ENCODE data around the gene FUT8.

The FUT8 gene

GRCh38 chr14:65476273-65476941, 63.9 kb downstream of the FUT8 start:
- H3K36me3 ChIP-seq, result no peaks in the 10 kb centered on the region
- H3K9me3 ChIP-seq, result no peaks in the 10 kb centered on the region
- no peak for DNase-seq
- no peaks in the 10 kb centered on the region for H3K27me3 ChIP-seq
- no peak for TF ChIP-seq CTCF (IDR thresholded peaks at IDR 0.05; ENCODE audit: low read depth, low read length)
- H3K4me1 ChIP-seq, result peaks cover 17% of the 10 kb centered on the region
- H3K4me3 ChIP-seq (ENCODE audit: low read depth, low read length), result no peak overlapping the region

- H3K4me3 ChIP-seq (ENCODE audit: low read depth, low read length), result no peak overlapping the region
- DNase-seq, result no peak
- H3K36me3 ChIP-seq, result no peaks in the 10 kb centered on the region
- peaks cover 12% of the 10 kb centered on the region for H3K4me1 ChIP-seq
- no peak for TF ChIP-seq CTCF (IDR thresholded peaks at IDR 0.05; ENCODE audit: low read depth, low read length)
- no peaks in the 10 kb centered on the region for H3K9me3 ChIP-seq
- H3K27me3 ChIP-seq, result no peaks in the 10 kb centered on the region
Measured at GRCh38 chr14:65476942-65477318, 64.4 kb downstream of the FUT8 start.

- DNase-seq, result no peak
- H3K4me1 ChIP-seq, result peaks cover 4% of the 10 kb centered on the region; the same call in 1 of the 2 replicates
- H3K9me3 ChIP-seq, result no peaks in the 10 kb centered on the region
- no peak overlapping the region for H3K4me3 ChIP-seq (ENCODE audit: low read depth, low read length)
- no peaks in the 10 kb centered on the region for H3K36me3 ChIP-seq
- H3K27me3 ChIP-seq, result no peaks in the 10 kb centered on the region
- no peak for TF ChIP-seq CTCF (IDR thresholded peaks at IDR 0.05; ENCODE audit: low read depth, low read length)
Measured at GRCh38 chr14:65478017-65478416, 65.5 kb downstream of the FUT8 start.

DNA sequence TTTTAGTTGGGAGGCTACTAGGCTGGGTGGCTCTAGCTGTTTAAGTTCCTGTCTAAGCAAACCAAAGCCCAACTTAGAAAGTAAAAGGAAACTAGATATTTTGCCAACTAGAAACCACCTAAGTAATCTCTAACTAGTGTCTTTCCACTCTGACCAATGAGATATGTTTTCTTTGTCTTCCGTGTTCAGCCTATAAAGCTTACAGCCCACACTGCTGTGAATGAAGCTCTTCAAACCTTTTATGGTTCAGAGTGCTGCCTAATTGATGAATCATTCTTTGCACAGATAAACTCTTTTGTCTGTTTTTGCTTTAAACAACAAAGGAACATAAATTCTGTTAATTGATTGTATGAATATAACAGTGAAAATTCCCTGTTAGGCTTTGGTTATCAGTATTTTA, 66.1 kb downstream of the FUT8 start:
- peaks cover 4% of the 10 kb centered on the region; the same call in 1 of the 2 replicates for H3K4me1 ChIP-seq
- TF ChIP-seq CTCF (IDR thresholded peaks at IDR 0.05; ENCODE audit: low read depth, low read length), result no peak
- no peak for DNase-seq

DNA sequence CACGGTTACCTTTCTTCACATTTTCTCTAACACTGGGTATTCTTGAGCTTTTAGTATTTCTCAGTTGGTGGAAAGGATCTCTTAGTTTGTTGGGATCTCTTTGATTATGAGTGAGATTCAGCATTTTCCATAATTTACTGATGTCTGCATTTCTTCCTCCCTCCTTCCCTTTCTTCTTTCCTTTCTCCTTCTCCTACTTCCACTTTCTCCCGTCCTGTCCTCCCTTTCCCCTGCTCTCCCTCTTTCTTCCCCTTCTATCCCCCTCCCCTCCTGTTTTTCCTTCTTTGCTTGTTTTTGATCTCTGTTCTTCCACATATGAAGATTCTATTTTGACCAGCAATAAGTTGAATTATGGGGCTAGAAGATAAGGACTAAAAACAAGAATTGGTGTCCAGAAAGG, 66.9 kb downstream of the FUT8 start:
- DNase-seq, result no peak
- no peak for TF ChIP-seq CTCF (IDR thresholded peaks at IDR 0.05; ENCODE audit: low read depth, low read length)
- no peaks in the 10 kb centered on the region for H3K9me3 ChIP-seq
- no peaks in the 10 kb centered on the region for H3K27me3 ChIP-seq
- H3K4me1 ChIP-seq, result peaks cover 4% of the 10 kb centered on the region; the same call in 1 of the 2 replicates
- H3K36me3 ChIP-seq, result no peaks in the 10 kb centered on the region
- no peak overlapping the region for H3K4me3 ChIP-seq (ENCODE audit: low read depth, low read length)

More for the DNA sequence above, 66.1 kb downstream of the FUT8 start:
- H3K36me3 ChIP-seq, result no peaks in the 10 kb centered on the region
- H3K27me3 ChIP-seq, result no peaks in the 10 kb centered on the region
- no peaks in the 10 kb centered on the region for H3K9me3 ChIP-seq
- H3K4me3 ChIP-seq (ENCODE audit: low read depth, low read length), result no peak overlapping the region

GRCh38 chr14:65482757-65483438, 70.4 kb downstream of the FUT8 start:
- DNase-seq, result no peak
- H3K27me3 ChIP-seq, result no peaks in the 10 kb centered on the region
- no peaks in the 10 kb centered on the region for H3K9me3 ChIP-seq
- no peak overlapping the region for H3K4me3 ChIP-seq (ENCODE audit: low read depth, low read length)
- H3K4me1 ChIP-seq, result peaks cover 4% of the 10 kb centered on the region; the same call in 1 of the 2 replicates
- TF ChIP-seq CTCF (IDR thresholded peaks at IDR 0.05; ENCODE audit: low read depth, low read length), result no peak
- no peaks in the 10 kb centered on the region for H3K36me3 ChIP-seq
